GM12873 (cell line): ENCODE measurements around the gene ACP2.

ENCODE experiments used
- CTCF ChIP-seq: IDR thresholded peaks from 2 replicates; pipeline ENCODE4 v1.5.1; 2012; ENCODE audit warnings: low read depth, mild to moderate bottlenecking, moderate library complexity, low read length, control low read depth; ENCODE audit not compliant: insufficient read depth; ENCODE audit errors: missing control alignments

The ACP2 gene

GRCh38 chr11:47282462-47282861, 33.8 kb upstream of the ACP2 start:
- TF ChIP-seq CTCF: no peak

- no peak for TF ChIP-seq CTCF
These were observed 32.2 kb upstream of the ACP2 start for GRCh38 chr11:47280860-47281259.

GRCh38 chr11:47280099-47280498, 31.5 kb upstream of the ACP2 start:
- no peak for TF ChIP-seq CTCF

- no peak for TF ChIP-seq CTCF
These were observed 30.2 kb upstream of the ACP2 start for GRCh38 chr11:47278769-47279168.

GRCh38 chr11:47278058-47278457, 29.4 kb upstream of the ACP2 start:
- no peak for TF ChIP-seq CTCF

GRCh38 chr11:47276923-47277322, 28.3 kb upstream of the ACP2 start:
- TF ChIP-seq CTCF: no peak

GRCh38 chr11:47274495-47275235, 26.1 kb upstream of the ACP2 start:
- no peak for TF ChIP-seq CTCF

- TF ChIP-seq CTCF: no peak
These were observed 24.1 kb upstream of the ACP2 start for GRCh38 chr11:47272706-47273105.
